ENCODE data around the gene EFCAB5. TPM values are rescaled to one million over a fixed set of nuclear protein-coding genes. Genes with fewer than 3 reads are reported as not detected.

EFCAB5 gene
- total and polyA plus RNA-seq, 2 of the 8 experiments (the other 6 are each of a cell fraction or from before 2014, with no cell fraction given) = 0.05 to 0.34 TPM

- TF ChIP-seq GABPA (IDR thresholded peaks at IDR 0.05; ENCODE audit: borderline replicate concordance, insufficient read depth, low read length) (no peak), RAD21 (IDR thresholded peaks at IDR 0.05 in 1 of 2, conservative IDR thresholded peaks at IDR 0.05 in 1 of 2; ENCODE audit: low read depth in 2 of 2, low read length in 2 of 2) (peak; percentile 66 to 76)
- TF ChIP-seq, protein P1, sequence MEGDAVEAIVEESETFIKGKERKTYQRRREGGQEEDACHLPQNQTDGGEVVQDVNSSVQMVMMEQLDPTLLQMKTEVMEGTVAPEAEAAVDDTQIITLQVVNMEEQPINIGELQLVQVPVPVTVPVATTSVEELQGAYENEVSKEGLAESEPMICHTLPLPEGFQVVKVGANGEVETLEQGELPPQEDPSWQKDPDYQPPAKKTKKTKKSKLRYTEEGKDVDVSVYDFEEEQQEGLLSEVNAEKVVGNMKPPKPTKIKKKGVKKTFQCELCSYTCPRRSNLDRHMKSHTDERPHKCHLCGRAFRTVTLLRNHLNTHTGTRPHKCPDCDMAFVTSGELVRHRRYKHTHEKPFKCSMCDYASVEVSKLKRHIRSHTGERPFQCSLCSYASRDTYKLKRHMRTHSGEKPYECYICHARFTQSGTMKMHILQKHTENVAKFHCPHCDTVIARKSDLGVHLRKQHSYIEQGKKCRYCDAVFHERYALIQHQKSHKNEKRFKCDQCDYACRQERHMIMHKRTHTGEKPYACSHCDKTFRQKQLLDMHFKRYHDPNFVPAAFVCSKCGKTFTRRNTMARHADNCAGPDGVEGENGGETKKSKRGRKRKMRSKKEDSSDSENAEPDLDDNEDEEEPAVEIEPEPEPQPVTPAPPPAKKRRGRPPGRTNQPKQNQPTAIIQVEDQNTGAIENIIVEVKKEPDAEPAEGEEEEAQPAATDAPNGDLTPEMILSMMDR (IDR thresholded peaks at IDR 0.05; ENCODE audit: control extremely low read depth in 1 of 3, insufficient read depth in 1 of 3, low read depth in 1 of 3, low read length in 3 of 3) = peak; percentile 47 to 82 (median 80)
- FAIRE-seq (peak; percentile 70), DNase-seq (ENCODE audit: low read depth in 1 of 2, low spot score in 2 of 2) (peak in 1 of 2 experiments; percentile 53)
- CTCF ChIA-PET (ENCODE audit: partially characterized antibody) = interaction anchor here (0.6 to 9.7 kb wide), 59 partner anchors 9 to 360 kb away, joined by 3 to 170 read pairs (median 5); partner anchors contain the start of genes CORO6 and EFCAB5
- POLR2A ChIA-PET (ENCODE audit: partially characterized antibody) = interaction anchor here (1.4 to 1.5 kb wide), 2 partner anchors 121 to 292 kb away, joined by 3 to 4 read pairs; no protein-coding TSS in a partner anchor
- Histone ChIP-seq H2BK20ac (ENCODE audit: low read length) (no peak overlapping the region), H3K18ac (ENCODE audit: extremely low read depth, low read length) (no peak overlapping the region), H4K91ac (replicated peaks; ENCODE audit: insufficient read length, low read length) (no peak overlapping the region), H2BK120ac (replicated peaks; ENCODE audit: low read depth, low read length) (no peak overlapping the region), H2AK5ac (ENCODE audit: low read depth, low read length) (no peak overlapping the region), H3K4me1 (replicated peaks in 1 of 4; ENCODE audit: control insufficient read depth in 3 of 4, insufficient read depth in 4 of 4, low read length in 3 of 4) (peaks cover 0 to 9% (median 2%) of the 10 kb centered on the region in 4 experiments; a peak in 4 of 7 replicates), H3K36me3 (ENCODE audit: control insufficient read depth in 2 of 4, insufficient read depth in 4 of 4, low read length in 3 of 4) (no peaks in the 10 kb centered on the region), H2BK12ac (ENCODE audit: low read depth, low read length) (no peak overlapping the region), H3K14ac (ENCODE audit: insufficient read length) (no peak overlapping the region), H3K4me2 (ENCODE audit: insufficient read depth in 1 of 2, low read depth in 2 of 2, low read length in 2 of 2) (peak overlapping the region; percentile 80 to 89; a peak in 3 of 4 replicates), H2BK15ac (ENCODE audit: low read length) (no peak overlapping the region), H4K20me1 (replicated peaks in 1 of 2; ENCODE audit: control insufficient read depth in 1 of 2, insufficient read depth in 2 of 2, low read length in 2 of 2) (no peaks in the 10 kb centered on the region), H3K9me3 (ENCODE audit: insufficient read depth in 2 of 2, low read depth in 1 of 2, low read length in 1 of 2) (no peaks in the 10 kb centered on the region), H3K23me2 (ENCODE audit: low read depth, low read length) (peaks cover 4% of the 10 kb centered on the region; the same call in 1 of the 2 replicates), H3K79me2 (ENCODE audit: control insufficient read depth in 1 of 2, insufficient read depth in 2 of 2, low read length in 2 of 2) (peaks cover 0 to 23% of the 10 kb centered on the region in 2 experiments; a peak in 2 of 4 replicates), H3K9ac (replicated peaks in 1 of 4; ENCODE audit: extremely low read depth in 1 of 4, low read depth in 3 of 4, low read length in 3 of 4) (no peak overlapping the region), H4K8ac (ENCODE audit: extremely low read depth, insufficient read depth, low read length) (no peak overlapping the region), H2BK5ac (ENCODE audit: low read depth, low read length) (no peak overlapping the region), H3K4me3 (ENCODE audit: extremely low read depth in 1 of 4, insufficient read depth in 2 of 4, low read depth in 3 of 4, low read length in 4 of 4) (peak overlapping the region; percentile 84 to 96 (median 86); a peak in 5 of 8 replicates), H3K79me1 (ENCODE audit: low read depth, low read length) (no peaks in the 10 kb centered on the region), H2AFZ (ENCODE audit: low read length) (no peak overlapping the region), H3K27me3 (replicated peaks in 1 of 4; ENCODE audit: control insufficient read depth in 3 of 4, extremely low read depth in 1 of 4, insufficient read depth in 3 of 4, low read length in 3 of 4) (peaks cover 0 to 3% (median under 1%) of the 10 kb centered on the region in 4 experiments; a peak in 2 of 7 replicates), H4K5ac (ENCODE audit: insufficient read length, low read depth, low read length) (no peak overlapping the region), H3K23ac (ENCODE audit: insufficient read length) (no peak overlapping the region), H3K4ac (replicated peaks; ENCODE audit: insufficient read length, low read depth, low read length) (no peak overlapping the region), H3K27ac (ENCODE audit: low read depth, low read length) (no peak overlapping the region), H3K56ac (replicated peaks; ENCODE audit: insufficient read length, low read depth, low read length) (no peak overlapping the region)
- WGBS, 2 experiments (ENCODE audit: extremely low coverage in 1 of 2, insufficient coverage in 1 of 2, insufficient read length in 1 of 2, insufficient replicate concordance in 2 of 2, low coverage in 1 of 2, low lambda C conversion rate in 2 of 2, missing lambda C conversion rate in 1 of 2) = 22% methylated on average over 3 of the region's 3 CpGs; no CpG with 5 or more reads in 1 of the 2 experiments
These were observed 10.1 kb upstream of the EFCAB5 start for GRCh38 chr17:29931231-29931932.
